Caco-2 (cell line): ENCODE data around the gene ATP1B1. TPM values are rescaled to one million over a fixed set of nuclear protein-coding genes. Genes with fewer than 3 reads are reported as not detected.

ENCODE experiments used
- BruUV-seq: library from RNA; stranded (reverse); fragments of 400-500 nt; replicated peaks from 2 replicates; lab custom pipeline; 2021; lab: Mats Ljungman, UMichigan
- CTCF ChIA-PET: fragments of 300-600 bp; sonication (Branson Sonifier 250); formaldehyde crosslinking; loops from one replicate; lab custom pipeline; 2022; ENCODE audit warnings: antibody characterized with exemption; lab: Charles Lee
- POLR2A ChIA-PET: fragments of 300-600 bp; sonication (Branson Sonifier 250); formaldehyde crosslinking; loops from one replicate; lab custom pipeline; 2022; ENCODE audit warnings: antibody characterized with exemption; lab: Charles Lee
- DNase-seq, 2 experiments: peaks; one replicate each; pipeline versions ENCODE4 v3.0.0 to v3.0.0-alpha.2; 2020 to 2022
- H3K27me3 ChIP-seq: replicated peaks from 2 replicates; pipeline ENCODE4 v1.6.0; 2011; ENCODE audit warnings: low read length; ENCODE audit not compliant: control insufficient read depth, insufficient read depth
- H3K36me3 ChIP-seq: 2 replicates; pipeline ENCODE4 v1.5.1; 2011; ENCODE audit warnings: low read length; ENCODE audit not compliant: control insufficient read depth, insufficient read depth
- H3K4me1 ChIP-seq: fragments of 250-450 bp; sonication (Bioruptor Pico); 2 replicates; pipeline ENCODE4 v1.5.1; 2020; ENCODE audit warnings: mild to moderate bottlenecking
- H3K4me3 ChIP-seq: 2 replicates; pipeline ENCODE4 v1.5.1; 2011; ENCODE audit warnings: low read depth, mild to moderate bottlenecking, control low read depth, low read length
- H3K9me3 ChIP-seq: fragments of 250-450 bp; sonication (Bioruptor Pico); 2 replicates; pipeline ENCODE4 v1.5.1; 2020; ENCODE audit warnings: mild to moderate bottlenecking, moderate library complexity
- H3K27ac Mint-ChIP-seq: one replicate; pipeline ENCODE4 v1.8.0; 2022; ENCODE audit warnings: mixed read lengths; ENCODE audit not compliant: unreplicated experiment
- H3K27me3 Mint-ChIP-seq: one replicate; pipeline ENCODE4 v1.8.0; 2022; ENCODE audit warnings: mixed read lengths; ENCODE audit not compliant: insufficient read depth, unreplicated experiment
- H3K36me3 Mint-ChIP-seq: one replicate; pipeline ENCODE4 v1.8.0; 2022; ENCODE audit warnings: mild to moderate bottlenecking, mixed read lengths; ENCODE audit not compliant: insufficient read depth, unreplicated experiment
- H3K4me1 Mint-ChIP-seq: one replicate; pipeline ENCODE4 v1.8.0; 2022; ENCODE audit warnings: low read depth, mixed read lengths; ENCODE audit not compliant: unreplicated experiment
- H3K4me3 Mint-ChIP-seq: one replicate; pipeline ENCODE4 v1.8.0; 2022; ENCODE audit warnings: mild to moderate bottlenecking, moderate library complexity, mixed read lengths; ENCODE audit not compliant: unreplicated experiment
- H3K9me3 Mint-ChIP-seq: one replicate; pipeline ENCODE4 v1.8.0; 2022; ENCODE audit warnings: mixed read lengths; ENCODE audit not compliant: unreplicated experiment
- CTCF ChIP-seq, 2 experiments: fragments of 200-600 bp in 1 of 2; IDR thresholded peaks; 1 replicate in 1 of 2; 2 replicates in 1 of 2; pipeline versions ENCODE4 v1.5.1 to v1.8.0; 2011 to 2022; ENCODE audit warnings: antibody characterized with exemption in 1 of 2, control low read depth in 1 of 2, inconsistent platforms in 1 of 2, low read depth in 1 of 2, low read length in 1 of 2, mild to moderate bottlenecking in 1 of 2, moderate library complexity in 1 of 2; ENCODE audit not compliant: insufficient read depth in 1 of 2, severe bottlenecking in 1 of 2, unreplicated experiment in 1 of 2
- intact Hi-C: fragments of 100-400 bp; cut with micrococcal nuclease; formaldehyde crosslinking; loops from one replicate; pipeline ENCODE4 v1.10.0; 2022; ENCODE audit not compliant: unreplicated experiment
- total RNA-seq: library from RNA; stranded (reverse); gene quantifications from 2 replicates; pipeline ENCODE4 v1.2.3, GENCODE V29; 2022

Gene ATP1B1
- total RNA-seq, 1 experiment from 2014 or later, result 320 TPM

GRCh38 chr1:169118227-169118626 is 11.7 kb downstream of the ATP1B1 start:
- H3K4me3 Mint-ChIP-seq, result no peak overlapping the region
- peaks cover 71% of the 10 kb centered on the region for H3K4me1 ChIP-seq

GRCh38 chr1:169119405-169119804 is 12.9 kb downstream of the ATP1B1 start:
- ChIA-PET POLR2A (no interaction called here), CTCF (interaction anchor here (1.1 kb wide), 1 partner anchor 9 kb away, joined by 4 read pairs; no protein-coding TSS in a partner anchor)
- intact Hi-C loops, result no loop called here
- Mint-ChIP-seq H3K9me3 (no peaks in the 10 kb centered on the region), H3K4me3 (peak overlapping the region; percentile 31), H3K27ac (peak overlapping the region; percentile 2), H3K36me3 (peaks cover 100% of the 10 kb centered on the region), H3K27me3 (no peaks in the 10 kb centered on the region), H3K4me1 (peaks cover 66% of the 10 kb centered on the region)
- TF ChIP-seq CTCF (IDR thresholded peaks at IDR 0.05; ENCODE audit: insufficient read depth in 1 of 2, low read depth in 1 of 2, low read length in 1 of 2, severe bottlenecking in 1 of 2, unreplicated experiment in 1 of 2), result no peak
- BruUV-seq, result no TSS peak
- no peaks in the 10 kb centered on the region for H3K27me3 ChIP-seq
- peaks cover 7% of the 10 kb centered on the region for H3K36me3 ChIP-seq
- peaks cover 66% of the 10 kb centered on the region for H3K4me1 ChIP-seq
- no peak for DNase-seq
- no peak overlapping the region for H3K4me3 ChIP-seq
- no peaks in the 10 kb centered on the region for H3K9me3 ChIP-seq

More at GRCh38 chr1:169118227-169118626, 11.7 kb downstream of the ATP1B1 start:
- intact Hi-C loops, result no loop called here
- Mint-ChIP-seq H3K4me1 (peaks cover 71% of the 10 kb centered on the region), H3K27me3 (no peaks in the 10 kb centered on the region), H3K9me3 (no peaks in the 10 kb centered on the region), H3K36me3 (peaks cover 100% of the 10 kb centered on the region), H3K27ac (peak overlapping the region; percentile 52)
- H3K27me3 ChIP-seq, result no peaks in the 10 kb centered on the region
- DNase-seq, result no peak
- TF ChIP-seq CTCF (IDR thresholded peaks at IDR 0.05; ENCODE audit: insufficient read depth in 1 of 2, low read depth in 1 of 2, low read length in 1 of 2, severe bottlenecking in 1 of 2, unreplicated experiment in 1 of 2), result no peak
- POLR2A ChIA-PET, result no interaction called here
- CTCF ChIA-PET, result no interaction called here
- no peak overlapping the region for H3K4me3 ChIP-seq
- no TSS peak for BruUV-seq
- H3K9me3 ChIP-seq, result no peaks in the 10 kb centered on the region
- peaks cover 9% of the 10 kb centered on the region for H3K36me3 ChIP-seq

GRCh38 chr1:169120066-169120465 is 13.6 kb downstream of the ATP1B1 start:
- Mint-ChIP-seq H3K4me1 (peaks cover 69% of the 10 kb centered on the region), H3K4me3 (peak overlapping the region; percentile 0), H3K27ac (peak overlapping the region; percentile 2), H3K9me3 (no peaks in the 10 kb centered on the region), H3K27me3 (no peaks in the 10 kb centered on the region), H3K36me3 (peaks cover 100% of the 10 kb centered on the region)
- H3K4me1 ChIP-seq, result peaks cover 62% of the 10 kb centered on the region
- intact Hi-C loops, result no loop called here
- no peak for DNase-seq
- peaks cover 7% of the 10 kb centered on the region for H3K36me3 ChIP-seq
- no peak overlapping the region for H3K4me3 ChIP-seq
- BruUV-seq, result no TSS peak
- no peaks in the 10 kb centered on the region for H3K9me3 ChIP-seq
- POLR2A ChIA-PET, result no interaction called here
- CTCF ChIA-PET, result interaction anchor here (1.1 kb wide), 1 partner anchor 10 kb away, joined by 4 read pairs; no protein-coding TSS in a partner anchor
- TF ChIP-seq CTCF (IDR thresholded peaks at IDR 0.05; ENCODE audit: insufficient read depth in 1 of 2, low read depth in 1 of 2, low read length in 1 of 2, severe bottlenecking in 1 of 2, unreplicated experiment in 1 of 2), result no peak
- no peaks in the 10 kb centered on the region for H3K27me3 ChIP-seq
